BJ (cell line): ENCODE data around the gene KRT76. TPM values are rescaled to one million over a fixed set of nuclear protein-coding genes. Genes with fewer than 3 reads are reported as not detected.

Source experiments
- CTCF ChIA-PET: fragments of 350-600 bp; formaldehyde crosslinking; extraction: SDS; loops from one replicate; lab custom pipeline; 2021; ENCODE audit warnings: antibody characterized with exemption, inconsistent platforms; lab: Yijun Ruan, JAX
- POLR2A ChIA-PET: fragments of 300-600 bp; sonication (Branson Sonifier 250); formaldehyde crosslinking; extraction: SDS; loops from one replicate; lab custom pipeline; 2021; ENCODE audit warnings: antibody characterized with exemption; lab: Charles Lee
- DNase-seq: peaks from one replicate; pipeline ENCODE4 v3.0.0-alpha.2; 2011; ENCODE audit warnings: low read depth
- H3K27me3 ChIP-seq: 2 replicates; pipeline ENCODE4 v1.6.0; 2011; ENCODE audit warnings: low read length; ENCODE audit not compliant: control insufficient read depth, insufficient read depth
- H3K36me3 ChIP-seq: 2 replicates; pipeline ENCODE4 v1.5.1; 2011; ENCODE audit warnings: low read length; ENCODE audit not compliant: control insufficient read depth, insufficient read depth
- H3K4me3 ChIP-seq: 2 replicates; pipeline ENCODE4 v1.5.1; 2011; ENCODE audit warnings: low read depth, mild to moderate bottlenecking, control low read depth, low read length
- polyA plus RNA-seq: library from polyadenylated mRNA; depleted of rRNA; stranded (reverse); fragments of >200 nt; gene quantifications from 2 replicates; pipeline ENCODE4 v1.2.3, GENCODE V29; 2011
- TF ChIP-seq, protein P1 (sequence below): IDR thresholded peaks from 2 replicates; pipeline ENCODE4 v1.5.1; 2011; ENCODE audit warnings: low read depth, mild to moderate bottlenecking, control low read depth, inconsistent platforms, low read length, moderate library complexity; ENCODE audit not compliant: insufficient read depth

KRT76 gene
- polyA plus RNA-seq, 1 experiment, result not detected

DNA sequence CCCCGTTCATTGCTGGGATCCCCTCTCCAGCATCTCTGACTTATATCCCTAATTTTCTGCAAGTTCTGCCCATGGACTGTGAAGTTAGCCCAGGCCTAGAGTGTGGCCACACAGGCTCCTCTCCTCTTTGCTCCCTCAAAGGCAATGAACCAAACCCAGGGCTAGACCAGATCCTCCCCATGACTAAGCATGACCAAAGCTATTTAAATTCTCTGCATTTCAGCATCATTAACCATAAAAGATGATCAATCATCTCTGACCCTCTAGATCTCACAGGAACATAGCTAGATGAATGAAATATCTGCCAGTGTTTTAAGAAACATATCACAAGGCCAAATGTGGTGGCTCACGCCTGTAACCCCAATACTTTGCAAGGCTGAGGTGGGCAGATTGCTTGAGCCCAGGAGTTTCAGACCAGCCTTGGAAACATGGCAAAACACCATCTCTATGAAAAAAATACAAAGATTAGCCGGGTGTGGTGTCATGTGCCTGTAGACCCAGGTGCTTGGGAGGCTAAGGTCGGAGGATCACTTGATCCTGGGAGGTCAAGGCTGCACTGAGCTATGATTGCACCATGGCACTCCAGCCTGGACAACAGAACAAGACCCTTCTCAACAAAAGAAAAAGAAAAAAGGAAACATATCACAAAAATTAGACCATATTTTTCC, 21.0 kb upstream of the KRT76 start:
- Histone ChIP-seq H3K36me3 (no peaks in the 10 kb centered on the region), H3K27me3 (no peaks in the 10 kb centered on the region; the same call in none of the 2 replicates), H3K4me3 (no peak overlapping the region)
- TF ChIP-seq, protein P1, sequence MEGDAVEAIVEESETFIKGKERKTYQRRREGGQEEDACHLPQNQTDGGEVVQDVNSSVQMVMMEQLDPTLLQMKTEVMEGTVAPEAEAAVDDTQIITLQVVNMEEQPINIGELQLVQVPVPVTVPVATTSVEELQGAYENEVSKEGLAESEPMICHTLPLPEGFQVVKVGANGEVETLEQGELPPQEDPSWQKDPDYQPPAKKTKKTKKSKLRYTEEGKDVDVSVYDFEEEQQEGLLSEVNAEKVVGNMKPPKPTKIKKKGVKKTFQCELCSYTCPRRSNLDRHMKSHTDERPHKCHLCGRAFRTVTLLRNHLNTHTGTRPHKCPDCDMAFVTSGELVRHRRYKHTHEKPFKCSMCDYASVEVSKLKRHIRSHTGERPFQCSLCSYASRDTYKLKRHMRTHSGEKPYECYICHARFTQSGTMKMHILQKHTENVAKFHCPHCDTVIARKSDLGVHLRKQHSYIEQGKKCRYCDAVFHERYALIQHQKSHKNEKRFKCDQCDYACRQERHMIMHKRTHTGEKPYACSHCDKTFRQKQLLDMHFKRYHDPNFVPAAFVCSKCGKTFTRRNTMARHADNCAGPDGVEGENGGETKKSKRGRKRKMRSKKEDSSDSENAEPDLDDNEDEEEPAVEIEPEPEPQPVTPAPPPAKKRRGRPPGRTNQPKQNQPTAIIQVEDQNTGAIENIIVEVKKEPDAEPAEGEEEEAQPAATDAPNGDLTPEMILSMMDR, result no peak
- DNase-seq, result no peak
- CTCF ChIA-PET, result interaction anchor here (0.8 to 1.5 kb wide), 4 partner anchors 8 to 67 kb away, joined by 3 to 4 read pairs (median 3); no protein-coding TSS in a partner anchor
- POLR2A ChIA-PET, result interaction anchor here (0.6 kb wide), 1 partner anchor 26 kb away, joined by 4 read pairs; no protein-coding TSS in a partner anchor

DNA sequence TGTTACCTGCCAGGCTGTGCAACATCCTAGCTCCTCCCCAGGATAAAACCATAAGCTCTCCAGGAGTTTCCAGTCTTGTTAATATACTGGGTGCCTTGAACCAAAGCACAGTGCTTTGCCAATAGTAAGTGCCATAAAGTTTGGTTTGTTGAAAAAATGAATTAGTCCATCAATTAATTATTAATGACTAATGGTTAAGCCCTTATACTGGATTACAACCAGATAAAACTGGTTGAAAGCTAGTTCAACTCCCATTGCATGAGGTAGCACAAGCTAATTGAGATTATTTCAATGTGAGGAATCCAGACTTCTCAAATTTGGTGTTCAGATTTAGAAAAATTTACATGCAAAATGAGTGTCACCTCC, 20.4 kb upstream of the KRT76 start:
- POLR2A ChIA-PET, result no interaction called here
- CTCF ChIA-PET, result interaction anchor here (0.9 to 1.5 kb wide), 2 partner anchors 15 to 68 kb away, joined by 3 to 4 read pairs; no protein-coding TSS in a partner anchor
- H3K27me3 ChIP-seq, result no peaks in the 10 kb centered on the region; the same call in 1 of the 2 replicates
- DNase-seq, result no peak
- TF ChIP-seq, protein P1, result no peak
- no peak overlapping the region for H3K4me3 ChIP-seq
- no peaks in the 10 kb centered on the region for H3K36me3 ChIP-seq

DNA sequence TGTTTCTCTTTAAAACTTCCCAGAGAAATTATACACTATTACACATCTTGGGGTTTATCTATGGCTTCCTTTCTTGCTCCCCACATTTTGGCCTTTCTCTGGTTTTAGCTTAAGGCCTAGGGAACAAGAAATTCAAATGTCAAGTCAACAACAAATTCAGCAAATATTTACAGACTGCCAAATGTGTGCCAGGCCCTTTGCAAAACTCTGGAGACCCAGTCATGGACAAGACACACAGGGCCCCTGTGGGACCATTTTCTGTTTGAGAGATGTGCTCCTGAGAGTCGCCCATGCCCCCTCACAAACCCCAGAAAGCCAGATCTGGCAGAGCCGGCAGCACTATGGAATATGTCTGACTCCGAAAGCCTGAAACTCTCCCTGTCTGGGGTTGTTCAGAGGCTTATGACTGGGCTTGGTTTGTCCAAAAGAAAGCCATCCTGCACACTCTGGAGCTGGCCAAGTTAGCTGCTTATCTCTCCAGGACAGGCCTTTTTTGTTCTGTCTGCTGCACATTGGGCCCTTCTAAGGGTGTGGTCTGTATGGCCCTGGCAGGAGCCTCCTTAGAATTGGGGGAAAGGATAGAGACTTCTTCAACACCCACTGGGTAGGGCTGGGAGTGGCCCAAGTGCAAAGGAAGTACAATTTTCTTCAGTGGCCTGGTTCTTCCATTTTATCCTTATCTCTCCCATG, 19.8 kb upstream of the KRT76 start:
- H3K27me3 ChIP-seq, result 0 out of 2 replicates have a peak, but pooled peaks cover 2% of the 10 kb centered on the region
- no peak for DNase-seq
- ChIA-PET POLR2A (no interaction called here), CTCF (interaction anchor here (0.6 to 1.5 kb wide), 2 partner anchors 16 to 69 kb away, joined by 3 read pairs; no protein-coding TSS in a partner anchor)
- no peaks in the 10 kb centered on the region for H3K36me3 ChIP-seq
- TF ChIP-seq, protein P1, result no peak
- no peak overlapping the region for H3K4me3 ChIP-seq

DNA sequence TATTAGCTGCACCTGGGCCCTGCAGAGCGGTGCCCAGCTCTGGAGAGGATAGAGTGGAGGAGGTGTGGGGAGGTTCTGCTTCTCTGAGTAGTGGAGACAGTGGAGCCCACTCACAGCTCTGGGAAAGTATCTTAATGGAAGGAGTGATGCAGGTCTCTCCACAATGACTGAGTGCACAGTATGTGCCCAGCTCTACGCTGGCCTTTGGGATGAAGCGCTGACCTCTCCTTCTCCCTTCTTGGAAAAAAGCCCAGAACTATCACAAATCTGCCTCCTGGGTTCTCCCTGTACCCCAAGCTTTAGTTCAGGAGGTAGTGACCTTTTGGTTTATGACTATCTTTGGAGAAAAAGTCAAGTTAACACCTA, 19.3 kb upstream of the KRT76 start:
- TF ChIP-seq, protein P1, result no peak
- no peak overlapping the region for H3K4me3 ChIP-seq
- POLR2A ChIA-PET, result no interaction called here
- peaks cover 4% of the 10 kb centered on the region; the same call in 1 of the 2 replicates for H3K27me3 ChIP-seq
- H3K36me3 ChIP-seq, result no peaks in the 10 kb centered on the region
- no peak for DNase-seq
- CTCF ChIA-PET, result interaction anchor here (0.6 kb wide), 1 partner anchor 69 kb away, joined by 3 read pairs; no protein-coding TSS in a partner anchor
